ENCODE data around the gene CP.
"Not testable (repeated sequence)": the region's sequence is repeated elsewhere in the genome, so short reads cannot be mapped to it uniquely, and the experiment has no call there.

The CP gene

GRCh38 chr3:149243540-149243939, 21.9 kb upstream of the CP start:
- Histone ChIP-seq H3K79me2 (ENCODE audit: insufficient read depth, low read length) (no peaks in the 10 kb centered on the region), H3K36me3 (ENCODE audit: insufficient read depth, low read length) (no peaks in the 10 kb centered on the region), H4K20me1 (ENCODE audit: insufficient read depth, low read length) (no peaks in the 10 kb centered on the region), H2AFZ (ENCODE audit: low read depth, low read length) (no peak overlapping the region), H3K9ac (ENCODE audit: low read depth, low read length) (no peak overlapping the region), H3K4me2 (ENCODE audit: insufficient read depth, low read length) (no peak overlapping the region), H3K4me1 (ENCODE audit: insufficient read depth, low read length) (no peaks in the 10 kb centered on the region), H3K27ac (ENCODE audit: low read length) (no peak overlapping the region), H3K27me3 (ENCODE audit: insufficient read depth, low read length, poor library complexity) (peaks cover 3% of the 10 kb centered on the region), H3K4me3 (ENCODE audit: low read depth in 1 of 2, low read length in 2 of 2) (no peak overlapping the region), H3K9me3 (ENCODE audit: insufficient read depth, low read length, severe bottlenecking) (no peaks in the 10 kb centered on the region)
- ATAC-seq (ENCODE audit: insufficient read depth, low read depth): no peak
- no peak for DNase-seq
- TF ChIP-seq CTCF (IDR thresholded peaks at IDR 0.05; ENCODE audit: borderline replicate concordance, extremely low read depth, low read length, poor library complexity, severe bottlenecking) (no peak), EZH2 (IDR thresholded peaks at IDR 0.05; ENCODE audit: borderline replicate concordance, low read depth, low read length, severe bottlenecking) (no peak)

GRCh38 chr3:149239357-149239936, 17.8 kb upstream of the CP start:
- Histone ChIP-seq H4K20me1 (ENCODE audit: insufficient read depth, low read length) (no peaks in the 10 kb centered on the region), H3K4me1 (ENCODE audit: insufficient read depth, low read length) (no peaks in the 10 kb centered on the region), H2AFZ (ENCODE audit: low read depth, low read length) (no peak overlapping the region), H3K27ac (ENCODE audit: low read length) (no peak overlapping the region), H3K36me3 (ENCODE audit: insufficient read depth, low read length) (no peaks in the 10 kb centered on the region), H3K9me3 (ENCODE audit: insufficient read depth, low read length, severe bottlenecking) (no peaks in the 10 kb centered on the region), H3K27me3 (ENCODE audit: insufficient read depth, low read length, poor library complexity) (no peaks in the 10 kb centered on the region), H3K9ac (ENCODE audit: low read depth, low read length) (no peak overlapping the region), H3K4me3 (ENCODE audit: low read depth in 1 of 2, low read length in 2 of 2) (no peak overlapping the region), H3K79me2 (ENCODE audit: insufficient read depth, low read length) (no peaks in the 10 kb centered on the region), H3K4me2 (ENCODE audit: insufficient read depth, low read length) (no peak overlapping the region)
- TF ChIP-seq EZH2 (IDR thresholded peaks at IDR 0.05; ENCODE audit: borderline replicate concordance, low read depth, low read length, severe bottlenecking) (no peak), CTCF (IDR thresholded peaks at IDR 0.05; ENCODE audit: borderline replicate concordance, extremely low read depth, low read length, poor library complexity, severe bottlenecking) (no peak)
- ATAC-seq (ENCODE audit: insufficient read depth, low read depth) (no peak), DNase-seq (no peak)

- not testable (repeated sequence) for H2AFZ ChIP-seq (ENCODE audit: low read depth, low read length); H3K4me1 ChIP-seq (ENCODE audit: insufficient read depth, low read length); ATAC-seq (ENCODE audit: insufficient read depth, low read depth); H3K9me3 ChIP-seq (ENCODE audit: insufficient read depth, low read length, severe bottlenecking); H3K9ac ChIP-seq (ENCODE audit: low read depth, low read length); H3K4me2 ChIP-seq (ENCODE audit: insufficient read depth, low read length); H4K20me1 ChIP-seq (ENCODE audit: insufficient read depth, low read length); H3K36me3 ChIP-seq (ENCODE audit: insufficient read depth, low read length); H3K27me3 ChIP-seq (ENCODE audit: insufficient read depth, low read length, poor library complexity); DNase-seq; H3K79me2 ChIP-seq (ENCODE audit: insufficient read depth, low read length); H3K4me3 ChIP-seq (ENCODE audit: low read depth in 1 of 2, low read length in 2 of 2); H3K27ac ChIP-seq (ENCODE audit: low read length)
Measured at GRCh38 chr3:149238268-149238667, 16.6 kb upstream of the CP start.

- Histone ChIP-seq H3K4me3 (ENCODE audit: low read depth in 1 of 2, low read length in 2 of 2) (no peak overlapping the region), H3K27me3 (ENCODE audit: insufficient read depth, low read length, poor library complexity) (no peaks in the 10 kb centered on the region), H2AFZ (ENCODE audit: low read depth, low read length) (no peak overlapping the region), H3K9ac (ENCODE audit: low read depth, low read length) (no peak overlapping the region), H3K4me2 (ENCODE audit: insufficient read depth, low read length) (no peak overlapping the region), H3K9me3 (ENCODE audit: insufficient read depth, low read length, severe bottlenecking) (no peaks in the 10 kb centered on the region), H3K27ac (ENCODE audit: low read length) (no peak overlapping the region), H3K79me2 (ENCODE audit: insufficient read depth, low read length) (no peaks in the 10 kb centered on the region), H3K36me3 (ENCODE audit: insufficient read depth, low read length) (no peaks in the 10 kb centered on the region), H4K20me1 (ENCODE audit: insufficient read depth, low read length) (no peaks in the 10 kb centered on the region), H3K4me1 (ENCODE audit: insufficient read depth, low read length) (no peaks in the 10 kb centered on the region)
- TF ChIP-seq EZH2 (IDR thresholded peaks at IDR 0.05; ENCODE audit: borderline replicate concordance, low read depth, low read length, severe bottlenecking) (no peak), CTCF (IDR thresholded peaks at IDR 0.05; ENCODE audit: borderline replicate concordance, extremely low read depth, low read length, poor library complexity, severe bottlenecking) (no peak)
- DNase-seq (no peak), ATAC-seq (ENCODE audit: insufficient read depth, low read depth) (no peak)
Measured at GRCh38 chr3:149235599-149236424, 14.2 kb upstream of the CP start.

Data from DND-41 (cell line).